Calu3 (cell line): Measurements from ENCODE around the gene OR2T11. TPM values are rescaled to one million over a fixed set of nuclear protein-coding genes. Genes with fewer than 3 reads are reported as not detected.
"Not testable (repeated sequence)": the region's sequence is repeated elsewhere in the genome, so short reads cannot be mapped to it uniquely, and the experiment has no call there.

ENCODE experiments used
- BruUV-seq: library from RNA; stranded (reverse); fragments of 400-500 nt; replicated peaks from 2 replicates; lab custom pipeline; 2021; lab: Mats Ljungman, UMichigan
- CTCF ChIA-PET: fragments of 300-600 bp; sonication (Branson Sonifier 250); formaldehyde crosslinking; loops from one replicate; lab custom pipeline; 2022; ENCODE audit warnings: antibody characterized with exemption; lab: Charles Lee
- DNase-seq: peaks from one replicate; pipeline ENCODE4 v3.0.0; 2022
- H3K27ac Mint-ChIP-seq: one replicate; pipeline ENCODE4 v1.8.0; 2022; ENCODE audit warnings: mixed read lengths; ENCODE audit not compliant: unreplicated experiment
- H3K27me3 Mint-ChIP-seq: one replicate; pipeline ENCODE4 v1.8.0; 2022; ENCODE audit warnings: mixed read lengths; ENCODE audit not compliant: unreplicated experiment
- H3K36me3 Mint-ChIP-seq: one replicate; pipeline ENCODE4 v1.8.0; 2022; ENCODE audit warnings: mild to moderate bottlenecking, moderate library complexity, mixed read lengths; ENCODE audit not compliant: insufficient read depth, unreplicated experiment
- H3K4me1 Mint-ChIP-seq: one replicate; pipeline ENCODE4 v1.8.0; 2022; ENCODE audit warnings: mild to moderate bottlenecking, low read depth, mixed read lengths; ENCODE audit not compliant: unreplicated experiment
- H3K4me3 Mint-ChIP-seq: one replicate; pipeline ENCODE4 v1.8.0; 2022; ENCODE audit warnings: mild to moderate bottlenecking, low read depth, moderate library complexity, mixed read lengths; ENCODE audit not compliant: unreplicated experiment
- H3K9me3 Mint-ChIP-seq: one replicate; pipeline ENCODE4 v1.8.0; 2022; ENCODE audit warnings: low read depth, mixed read lengths; ENCODE audit not compliant: unreplicated experiment
- CTCF ChIP-seq: fragments of 200-600 bp; IDR thresholded peaks from one replicate; pipeline ENCODE4 v1.8.0; 2022; ENCODE audit warnings: antibody characterized with exemption; ENCODE audit not compliant: unreplicated experiment
- intact Hi-C: fragments of 100-400 bp; cut with micrococcal nuclease; formaldehyde crosslinking; loops from one replicate; pipeline ENCODE4 v1.10.0; 2022; ENCODE audit not compliant: unreplicated experiment
- total RNA-seq: library from RNA; stranded (reverse); gene quantifications from 2 replicates; pipeline ENCODE4 v1.2.3, GENCODE V29; 2022

OR2T11 gene
- total RNA-seq, 1 experiment from 2014 or later: not detected

GRCh38 chr1:248645178-248645577 is 10.3 kb upstream of the OR2T11 start, which contains the start of gene OR2T35:
Gene OR2T35 (minus strand): TSS chr1:248645278. CDS start chr1:248639258, 6,020 bp downstream.
- H3K36me3 Mint-ChIP-seq, H3K27ac Mint-ChIP-seq, DNase-seq, H3K27me3 Mint-ChIP-seq, BruUV-seq, CTCF ChIA-PET, intact Hi-C loops, H3K4me1 Mint-ChIP-seq, H3K9me3 Mint-ChIP-seq, H3K4me3 Mint-ChIP-seq: not testable (repeated sequence)

GRCh38 chr1:248642971-248643651 is 8.2 kb upstream of the OR2T11 start:
- H3K4me3 Mint-ChIP-seq, H3K4me1 Mint-ChIP-seq, CTCF ChIA-PET, DNase-seq, H3K36me3 Mint-ChIP-seq, H3K9me3 Mint-ChIP-seq, H3K27me3 Mint-ChIP-seq, H3K27ac Mint-ChIP-seq, intact Hi-C loops, BruUV-seq: not testable (repeated sequence)

GRCh38 chr1:248641583-248641982 is 6.7 kb upstream of the OR2T11 start:
- BruUV-seq, DNase-seq, H3K27ac Mint-ChIP-seq: not testable (repeated sequence)

GRCh38 chr1:248640906-248641305 is 6.0 kb upstream of the OR2T11 start:
- CTCF ChIA-PET, H3K9me3 Mint-ChIP-seq, H3K27me3 Mint-ChIP-seq, BruUV-seq, H3K36me3 Mint-ChIP-seq, H3K4me3 Mint-ChIP-seq, DNase-seq, H3K27ac Mint-ChIP-seq, H3K4me1 Mint-ChIP-seq, intact Hi-C loops: not testable (repeated sequence)

More at GRCh38 chr1:248641583-248641982, 6.7 kb upstream of the OR2T11 start:
- CTCF ChIA-PET, H3K4me1 Mint-ChIP-seq, H3K27me3 Mint-ChIP-seq, intact Hi-C loops, H3K9me3 Mint-ChIP-seq, H3K36me3 Mint-ChIP-seq, H3K4me3 Mint-ChIP-seq: not testable (repeated sequence)

- H3K36me3 Mint-ChIP-seq, BruUV-seq, CTCF ChIA-PET, DNase-seq, intact Hi-C loops, H3K9me3 Mint-ChIP-seq, H3K4me1 Mint-ChIP-seq, H3K27ac Mint-ChIP-seq, H3K27me3 Mint-ChIP-seq, H3K4me3 Mint-ChIP-seq: not testable (repeated sequence)
These were observed 4.8 kb upstream of the OR2T11 start for GRCh38 chr1:248639652-248640051.

- CTCF ChIA-PET, intact Hi-C loops, DNase-seq, H3K27ac Mint-ChIP-seq, H3K27me3 Mint-ChIP-seq, H3K9me3 Mint-ChIP-seq, H3K36me3 Mint-ChIP-seq, H3K4me3 Mint-ChIP-seq, H3K4me1 Mint-ChIP-seq, BruUV-seq: not testable (repeated sequence)
These were observed 1.7 kb upstream of the OR2T11 start for GRCh38 chr1:248636612-248637011.

- no peak for TF ChIP-seq CTCF
- intact Hi-C loops: no loop called here
- Mint-ChIP-seq H3K36me3 (no peaks in the 10 kb centered on the region), H3K27ac (no peak overlapping the region), H3K4me3 (no peak overlapping the region), H3K4me1 (no peaks in the 10 kb centered on the region), H3K27me3 (no peaks in the 10 kb centered on the region), H3K9me3 (peaks cover 9% of the 10 kb centered on the region)
- BruUV-seq: no TSS peak
- CTCF ChIA-PET: no interaction called here
- DNase-seq: peak; percentile 17
These were observed 3.4 kb downstream of the OR2T11 start for GRCh38 chr1:248631354-248632008.
